Measurements from ENCODE around the gene CLMN. TPM values are rescaled to one million over a fixed set of nuclear protein-coding genes. Genes with fewer than 3 reads are reported as not detected.

Gene CLMN
- polyA plus RNA-seq, 2 donors = 1.6 to 2.3 TPM

DNA sequence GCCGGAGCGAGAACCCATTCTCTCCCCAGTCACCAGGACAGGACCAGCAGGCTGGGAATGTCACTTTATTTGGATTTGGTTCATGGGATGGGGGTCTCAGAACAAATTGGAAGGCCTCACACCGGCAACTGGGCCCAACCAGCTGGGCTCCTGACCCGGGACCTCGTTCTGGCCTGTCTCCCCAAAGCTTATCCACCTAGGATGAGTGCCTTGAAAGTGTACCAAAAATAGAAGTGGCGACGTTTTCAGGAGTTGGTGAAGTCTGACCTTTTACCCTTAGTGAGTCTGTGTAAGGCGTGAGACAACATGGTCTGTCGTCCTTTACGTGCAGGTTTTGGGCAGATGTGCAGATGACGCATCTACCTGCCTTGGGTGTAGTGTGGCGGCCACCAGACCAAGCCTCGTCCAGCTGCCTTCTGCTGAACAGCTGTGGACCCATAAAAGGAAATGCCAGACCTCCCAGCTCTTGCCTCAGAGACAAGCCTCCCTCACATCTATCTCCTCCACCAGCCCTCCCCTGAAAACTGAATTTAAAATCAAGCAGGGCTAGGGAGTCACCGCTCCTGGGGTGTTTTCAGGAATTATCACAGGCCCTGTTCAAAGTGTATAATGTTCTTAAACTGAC, 36.6 kb upstream of the CLMN start:
- H3K36me3 ChIP-seq (ENCODE audit: control insufficient read depth in 2 of 2, insufficient read depth in 2 of 2, low read length in 1 of 2) = no peaks in the 10 kb centered on the region
- H3K4me1 ChIP-seq (ENCODE audit: control insufficient read depth in 2 of 2, insufficient read depth in 2 of 2, low read length in 1 of 2) = no peaks in the 10 kb centered on the region
- H3K27ac ChIP-seq (ENCODE audit: low read depth in 2 of 2, low read length in 1 of 2) = no peak overlapping the region
- WGBS, 2 donors = 76 to 78% methylated on average over 14 of the region's 14 CpGs
- H3K9me3 ChIP-seq (ENCODE audit: control insufficient read depth in 2 of 2, insufficient read depth in 1 of 2, low read depth in 1 of 2, low read length in 1 of 2) = no peaks in the 10 kb centered on the region
- H3K4me3 ChIP-seq (ENCODE audit: low read depth in 1 of 2, low read length in 2 of 2) = no peak overlapping the region
- no peaks in the 10 kb centered on the region for H3K27me3 ChIP-seq (ENCODE audit: control insufficient read depth in 1 of 2, insufficient read depth in 2 of 2, low read length in 2 of 2)

DNA sequence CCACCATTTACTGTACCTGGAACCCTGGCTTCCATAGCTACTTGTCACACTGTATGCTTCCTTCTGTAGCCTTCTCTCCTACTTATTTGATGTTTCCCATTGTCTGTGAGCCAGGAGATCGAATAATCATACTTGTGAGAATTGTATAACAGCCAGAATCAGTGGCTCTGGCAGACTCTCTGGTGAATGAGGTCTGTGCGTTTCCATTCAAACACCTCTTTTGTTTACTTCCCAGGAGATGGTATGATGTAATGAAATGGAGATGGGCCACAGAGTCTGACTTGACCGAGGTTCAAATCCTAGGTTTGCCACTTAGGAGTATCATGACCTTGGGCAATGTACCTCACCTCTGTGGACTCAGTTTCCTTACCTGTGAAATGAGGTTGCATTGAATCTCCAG, 35.7 kb upstream of the CLMN start:
- Histone ChIP-seq H3K27ac (ENCODE audit: low read depth in 2 of 2, low read length in 1 of 2) (no peak overlapping the region), H3K36me3 (ENCODE audit: control insufficient read depth in 2 of 2, insufficient read depth in 2 of 2, low read length in 1 of 2) (no peaks in the 10 kb centered on the region), H3K27me3 (ENCODE audit: control insufficient read depth in 1 of 2, insufficient read depth in 2 of 2, low read length in 2 of 2) (no peaks in the 10 kb centered on the region), H3K4me3 (ENCODE audit: low read depth in 1 of 2, low read length in 2 of 2) (no peak overlapping the region), H3K9me3 (ENCODE audit: control insufficient read depth in 2 of 2, insufficient read depth in 1 of 2, low read depth in 1 of 2, low read length in 1 of 2) (no peaks in the 10 kb centered on the region), H3K4me1 (ENCODE audit: control insufficient read depth in 2 of 2, insufficient read depth in 2 of 2, low read length in 1 of 2) (no peaks in the 10 kb centered on the region)
- 33 to 39% methylated on average over 3 of the region's 3 CpGs for WGBS, 2 donors

- Histone ChIP-seq H3K27ac (ENCODE audit: low read depth in 2 of 2, low read length in 1 of 2) (no peak overlapping the region), H3K36me3 (ENCODE audit: control insufficient read depth in 2 of 2, insufficient read depth in 2 of 2, low read length in 1 of 2) (no peaks in the 10 kb centered on the region), H3K9me3 (ENCODE audit: control insufficient read depth in 2 of 2, insufficient read depth in 1 of 2, low read depth in 1 of 2, low read length in 1 of 2) (no peaks in the 10 kb centered on the region), H3K4me1 (ENCODE audit: control insufficient read depth in 2 of 2, insufficient read depth in 2 of 2, low read length in 1 of 2) (no peaks in the 10 kb centered on the region), H3K4me3 (ENCODE audit: low read depth in 1 of 2, low read length in 2 of 2) (no peak overlapping the region), H3K27me3 (ENCODE audit: control insufficient read depth in 1 of 2, insufficient read depth in 2 of 2, low read length in 2 of 2) (no peaks in the 10 kb centered on the region)
These were observed 35.1 kb upstream of the CLMN start for GRCh38 chr14:95354834-95355233.

DNA sequence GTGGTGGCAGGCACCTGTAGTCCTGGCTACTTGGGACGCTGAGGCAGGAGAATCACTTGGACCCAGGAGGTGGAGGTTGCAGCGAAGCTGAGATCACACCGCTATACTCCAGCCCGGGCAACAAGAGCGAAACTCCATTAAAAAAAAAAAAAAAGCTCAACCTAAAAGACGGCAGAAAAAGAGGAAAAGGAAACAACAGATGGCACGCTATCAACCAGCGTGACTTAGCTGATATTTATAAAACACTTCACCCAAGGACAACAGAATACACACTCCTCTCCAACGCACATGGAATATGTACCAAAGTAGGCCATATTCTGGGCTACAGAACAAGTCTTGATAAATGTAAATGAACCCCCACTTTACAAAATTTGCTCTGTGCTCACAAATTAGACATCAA, 34.0 kb upstream of the CLMN start:
- Histone ChIP-seq H3K9me3 (ENCODE audit: control insufficient read depth in 2 of 2, insufficient read depth in 1 of 2, low read depth in 1 of 2, low read length in 1 of 2) (no peaks in the 10 kb centered on the region), H3K36me3 (ENCODE audit: control insufficient read depth in 2 of 2, insufficient read depth in 2 of 2, low read length in 1 of 2) (no peaks in the 10 kb centered on the region), H3K4me1 (ENCODE audit: control insufficient read depth in 2 of 2, insufficient read depth in 2 of 2, low read length in 1 of 2) (no peaks in the 10 kb centered on the region), H3K4me3 (ENCODE audit: low read depth in 1 of 2, low read length in 2 of 2) (no peak overlapping the region), H3K27me3 (ENCODE audit: control insufficient read depth in 1 of 2, insufficient read depth in 2 of 2, low read length in 2 of 2) (no peaks in the 10 kb centered on the region), H3K27ac (ENCODE audit: low read depth in 2 of 2, low read length in 1 of 2) (no peak overlapping the region)
- 84 to 87% methylated on average over 9 of the region's 9 CpGs for WGBS, 2 donors

DNA sequence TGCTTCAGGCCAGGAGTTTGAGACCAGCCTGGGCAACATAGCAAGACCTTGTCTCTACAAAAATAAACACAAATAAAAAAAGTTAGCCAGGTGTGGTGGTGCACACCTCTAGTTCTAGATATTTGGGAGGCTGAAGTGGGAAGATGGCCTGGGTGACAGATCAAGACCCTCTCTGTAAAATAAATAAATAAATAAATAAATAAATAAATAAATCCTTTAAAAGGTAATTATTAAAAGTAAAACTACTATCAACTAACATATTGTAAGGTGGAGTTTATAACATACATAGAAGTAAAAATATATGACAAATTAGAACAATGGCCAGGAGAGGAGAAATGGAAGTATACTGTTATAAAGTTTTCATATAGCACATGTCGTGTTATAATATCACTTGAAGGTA, 33.3 kb upstream of the CLMN start:
- no peaks in the 10 kb centered on the region for H3K36me3 ChIP-seq (ENCODE audit: control insufficient read depth in 2 of 2, insufficient read depth in 2 of 2, low read length in 1 of 2)
- WGBS, 2 donors = 89 to 90% methylated on average over 1 of the region's 1 CpG
- H3K27me3 ChIP-seq (ENCODE audit: control insufficient read depth in 1 of 2, insufficient read depth in 2 of 2, low read length in 2 of 2) = no peaks in the 10 kb centered on the region
- no peaks in the 10 kb centered on the region for H3K4me1 ChIP-seq (ENCODE audit: control insufficient read depth in 2 of 2, insufficient read depth in 2 of 2, low read length in 1 of 2)
- H3K4me3 ChIP-seq (ENCODE audit: low read depth in 1 of 2, low read length in 2 of 2) = no peak overlapping the region
- no peaks in the 10 kb centered on the region for H3K9me3 ChIP-seq (ENCODE audit: control insufficient read depth in 2 of 2, insufficient read depth in 1 of 2, low read depth in 1 of 2, low read length in 1 of 2)
- no peak overlapping the region for H3K27ac ChIP-seq (ENCODE audit: low read depth in 2 of 2, low read length in 1 of 2)

DNA sequence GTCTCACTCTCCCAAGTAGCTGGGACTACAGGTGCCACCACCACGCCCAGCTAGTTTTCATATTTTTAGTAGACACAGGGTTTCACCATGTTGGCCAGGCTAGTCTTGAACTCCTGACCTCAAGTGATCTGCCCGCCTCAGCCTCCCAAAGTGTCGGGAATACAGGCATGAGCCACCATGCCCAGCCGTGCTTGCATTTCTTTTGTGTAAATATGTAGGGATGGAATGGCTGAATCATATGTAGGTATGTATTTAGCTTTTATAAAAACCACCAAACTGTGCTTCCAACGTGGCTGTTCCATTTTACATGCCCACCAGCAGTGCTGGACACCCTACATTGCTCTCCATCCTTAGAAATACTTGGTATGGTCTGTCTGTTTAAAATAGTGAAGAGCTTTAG, 32.8 kb upstream of the CLMN start:
- Histone ChIP-seq H3K4me3 (ENCODE audit: low read depth in 1 of 2, low read length in 2 of 2) (no peak overlapping the region), H3K27ac (ENCODE audit: low read depth in 2 of 2, low read length in 1 of 2) (no peak overlapping the region), H3K4me1 (ENCODE audit: control insufficient read depth in 2 of 2, insufficient read depth in 2 of 2, low read length in 1 of 2) (no peaks in the 10 kb centered on the region), H3K36me3 (ENCODE audit: control insufficient read depth in 2 of 2, insufficient read depth in 2 of 2, low read length in 1 of 2) (no peaks in the 10 kb centered on the region), H3K27me3 (ENCODE audit: control insufficient read depth in 1 of 2, insufficient read depth in 2 of 2, low read length in 2 of 2) (no peaks in the 10 kb centered on the region), H3K9me3 (ENCODE audit: control insufficient read depth in 2 of 2, insufficient read depth in 1 of 2, low read depth in 1 of 2, low read length in 1 of 2) (no peaks in the 10 kb centered on the region)
- 68 to 69% methylated on average over 5 of the region's 5 CpGs for WGBS, 2 donors

DNA sequence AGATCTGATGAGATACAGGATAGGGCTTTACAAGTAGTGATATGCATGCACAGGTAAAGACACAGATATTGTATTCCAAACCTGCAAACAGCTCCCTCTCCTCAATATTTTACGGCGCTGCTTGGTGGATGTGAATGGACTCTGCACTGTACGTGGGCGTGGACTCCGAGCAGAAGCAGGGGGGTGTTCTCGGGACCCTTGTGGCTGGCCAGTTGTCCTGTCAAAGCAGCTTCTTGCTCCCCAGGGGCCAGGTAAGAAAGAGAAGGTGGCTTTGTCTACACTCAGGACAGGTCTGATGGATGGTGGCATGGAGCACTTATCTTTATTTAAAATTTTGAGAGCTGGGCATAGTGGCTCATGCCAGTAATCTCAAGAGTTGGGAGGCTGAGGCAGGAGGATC, 29.5 kb upstream of the CLMN start:
- Histone ChIP-seq H3K27ac (ENCODE audit: low read depth in 2 of 2, low read length in 1 of 2) (no peak overlapping the region), H3K4me1 (ENCODE audit: control insufficient read depth in 2 of 2, insufficient read depth in 2 of 2, low read length in 1 of 2) (no peaks in the 10 kb centered on the region), H3K4me3 (ENCODE audit: low read depth in 1 of 2, low read length in 2 of 2) (no peak overlapping the region), H3K9me3 (ENCODE audit: control insufficient read depth in 2 of 2, insufficient read depth in 1 of 2, low read depth in 1 of 2, low read length in 1 of 2) (no peaks in the 10 kb centered on the region), H3K36me3 (ENCODE audit: control insufficient read depth in 2 of 2, insufficient read depth in 2 of 2, low read length in 1 of 2) (no peaks in the 10 kb centered on the region), H3K27me3 (ENCODE audit: control insufficient read depth in 1 of 2, insufficient read depth in 2 of 2, low read length in 2 of 2) (no peaks in the 10 kb centered on the region)
- 90 to 93% methylated on average over 6 of the region's 6 CpGs for WGBS, 2 donors

DNA sequence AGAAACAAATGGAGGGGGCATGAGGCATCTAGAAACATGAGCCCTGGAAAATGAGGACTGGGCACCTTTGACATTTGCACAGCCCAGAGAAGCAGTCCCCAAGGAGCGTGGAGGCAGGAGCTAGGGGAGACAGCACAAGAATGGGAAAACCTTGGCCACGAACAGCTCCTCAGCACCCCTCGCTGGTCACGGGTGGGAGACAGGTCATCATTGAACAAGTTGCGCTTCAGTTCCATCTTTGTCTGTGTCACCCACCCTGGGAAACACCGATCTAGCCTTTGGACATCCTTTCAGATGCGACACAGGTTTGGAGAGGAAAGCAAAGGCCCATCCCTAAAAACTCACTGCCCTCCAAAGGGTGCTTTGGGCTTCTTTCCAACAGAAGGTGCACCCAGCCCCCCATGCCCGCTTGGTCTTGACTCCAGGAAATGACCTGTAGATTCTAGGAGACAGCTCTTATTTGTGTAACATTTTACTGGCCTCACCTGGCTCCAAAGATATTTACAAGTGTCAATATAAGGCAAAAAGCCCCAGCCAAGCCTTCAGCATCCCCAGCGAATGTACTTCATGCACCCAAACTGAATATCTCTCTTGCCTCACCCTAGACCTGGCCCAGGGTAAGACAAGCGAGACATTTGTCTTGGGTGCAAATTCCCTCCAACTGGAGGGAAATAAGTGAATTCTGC, 28.8 kb upstream of the CLMN start:
- 84 to 90% methylated on average over 9 to 10 of the region's 10 CpGs for WGBS, 2 donors
- Histone ChIP-seq H3K27ac (ENCODE audit: low read depth in 2 of 2, low read length in 1 of 2) (no peak overlapping the region), H3K4me3 (ENCODE audit: low read depth in 1 of 2, low read length in 2 of 2) (no peak overlapping the region), H3K27me3 (ENCODE audit: control insufficient read depth in 1 of 2, insufficient read depth in 2 of 2, low read length in 2 of 2) (no peaks in the 10 kb centered on the region), H3K36me3 (ENCODE audit: control insufficient read depth in 2 of 2, insufficient read depth in 2 of 2, low read length in 1 of 2) (no peaks in the 10 kb centered on the region), H3K4me1 (ENCODE audit: control insufficient read depth in 2 of 2, insufficient read depth in 2 of 2, low read length in 1 of 2) (no peaks in the 10 kb centered on the region), H3K9me3 (ENCODE audit: control insufficient read depth in 2 of 2, insufficient read depth in 1 of 2, low read depth in 1 of 2, low read length in 1 of 2) (no peaks in the 10 kb centered on the region)

DNA sequence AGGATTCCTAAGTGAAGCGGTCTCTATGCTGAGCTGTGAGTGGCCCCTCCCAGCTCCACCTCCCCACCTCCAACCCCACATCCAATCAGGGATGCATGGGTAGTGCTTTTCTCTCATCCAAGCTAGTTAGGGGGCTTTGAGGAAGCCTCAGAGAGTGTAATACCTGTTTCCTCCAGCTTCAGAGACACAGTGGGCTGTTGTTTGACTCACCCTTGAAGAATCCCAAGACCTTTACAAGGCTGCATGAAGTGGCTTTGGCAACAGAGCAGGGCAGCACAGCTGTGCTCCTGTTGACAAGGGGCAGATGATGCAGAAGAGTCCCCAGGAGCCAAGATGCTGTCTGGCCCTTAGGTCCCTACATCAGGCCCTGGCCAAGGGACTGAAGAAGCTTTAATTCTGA, 27.1 kb upstream of the CLMN start:
- 93 to 100% methylated on average over 1 of the region's 1 CpG for WGBS, 2 donors
- Histone ChIP-seq H3K27ac (ENCODE audit: low read depth in 2 of 2, low read length in 1 of 2) (no peak overlapping the region), H3K27me3 (ENCODE audit: control insufficient read depth in 1 of 2, insufficient read depth in 2 of 2, low read length in 2 of 2) (no peaks in the 10 kb centered on the region), H3K36me3 (ENCODE audit: control insufficient read depth in 2 of 2, insufficient read depth in 2 of 2, low read length in 1 of 2) (no peaks in the 10 kb centered on the region), H3K4me1 (ENCODE audit: control insufficient read depth in 2 of 2, insufficient read depth in 2 of 2, low read length in 1 of 2) (no peaks in the 10 kb centered on the region), H3K4me3 (ENCODE audit: low read depth in 1 of 2, low read length in 2 of 2) (no peak overlapping the region), H3K9me3 (ENCODE audit: control insufficient read depth in 2 of 2, insufficient read depth in 1 of 2, low read depth in 1 of 2, low read length in 1 of 2) (no peaks in the 10 kb centered on the region)

GRCh38 chr14:95346266-95346665, 26.6 kb upstream of the CLMN start:
- Histone ChIP-seq H3K36me3 (ENCODE audit: control insufficient read depth in 2 of 2, insufficient read depth in 2 of 2, low read length in 1 of 2) (no peaks in the 10 kb centered on the region), H3K4me3 (ENCODE audit: low read depth in 1 of 2, low read length in 2 of 2) (no peak overlapping the region), H3K4me1 (ENCODE audit: control insufficient read depth in 2 of 2, insufficient read depth in 2 of 2, low read length in 1 of 2) (no peaks in the 10 kb centered on the region), H3K27ac (ENCODE audit: low read depth in 2 of 2, low read length in 1 of 2) (no peak overlapping the region), H3K27me3 (ENCODE audit: control insufficient read depth in 1 of 2, insufficient read depth in 2 of 2, low read length in 2 of 2) (no peaks in the 10 kb centered on the region), H3K9me3 (ENCODE audit: control insufficient read depth in 2 of 2, insufficient read depth in 1 of 2, low read depth in 1 of 2, low read length in 1 of 2) (no peaks in the 10 kb centered on the region)
- WGBS, 2 donors = 92 to 93% methylated on average over 8 of the region's 8 CpGs

Measured in esophagus (tissue), 2 donors.